HL-60 (cell line): Measurements from ENCODE around the gene TMTC4.

Experiments used
- GABPA ChIP-seq: IDR thresholded peaks from 2 replicates; pipeline ENCODE4 v1.6.1; 2012; ENCODE audit warnings: low read depth
- POLR2AphosphoS5 ChIP-seq: IDR thresholded peaks from 2 replicates; pipeline ENCODE4 v1.6.1; 2012; ENCODE audit warnings: low read depth

DNA sequence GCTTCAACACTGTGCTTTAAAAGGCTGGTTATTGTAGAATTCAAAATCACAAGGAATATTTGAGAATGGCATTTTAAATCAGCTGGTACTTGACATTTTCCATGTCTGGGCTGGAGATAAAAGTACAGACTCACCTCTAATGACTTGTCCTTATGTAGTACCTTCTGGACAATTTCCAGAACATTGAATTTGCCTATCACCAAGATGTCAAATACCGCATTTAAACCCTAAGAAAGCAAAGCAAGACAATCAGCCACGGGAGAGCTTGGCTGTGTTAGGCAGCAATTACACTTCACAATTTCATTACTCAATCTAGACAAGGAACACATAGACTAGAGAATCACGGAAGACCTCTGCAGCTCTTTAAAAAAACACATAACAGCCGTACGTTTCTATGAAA, 36.8 kb downstream of the TMTC4 start:
- TF ChIP-seq POLR2AphosphoS5 (no peak), GABPA (no peak)
